H1 (cell line): ENCODE results near the gene PPM1N. TPM values are rescaled to one million over a fixed set of nuclear protein-coding genes. Genes with fewer than 3 reads are reported as not detected.

ENCODE experiments used
- CTCF ChIA-PET: fragments of 300-600 bp; sonication (Branson Sonifier 250); formaldehyde crosslinking; loops from one replicate; lab custom pipeline; 2021; ENCODE audit not compliant: partially characterized antibody; lab: Charles Lee
- POLR2A ChIA-PET: fragments of 300-600 bp; sonication (Branson Sonifier 250); formaldehyde crosslinking; loops from one replicate; lab custom pipeline; 2021; ENCODE audit warnings: inconsistent platforms; ENCODE audit not compliant: partially characterized antibody; lab: Charles Lee
- DNase-seq, 2 experiments: peaks; one replicate each; pipeline versions ENCODE4 v3.0.0 to v3.0.0-alpha.2; 2010 to 2022; ENCODE audit warnings: low spot score in 2 of 2, low read depth in 1 of 2, mixed read lengths in 1 of 2
- FAIRE-seq: peaks from 2 replicates; lab custom pipeline; 2011; peaks lifted over from hg19 to GRCh38; lab: Jason Lieb, UNC
- H2AFZ ChIP-seq: 2 replicates; pipeline ENCODE4 v1.8.1; 2012; ENCODE audit warnings: low read length, inconsistent platforms
- H2AK5ac ChIP-seq: 2 replicates; pipeline ENCODE4 v1.6.1; 2013; ENCODE audit warnings: low read depth, low read length
- H2BK120ac ChIP-seq: replicated peaks from 2 replicates; pipeline ENCODE3; 2013; ENCODE audit warnings: low read depth, low read length, inconsistent platforms
- H2BK12ac ChIP-seq: 2 replicates; pipeline ENCODE4 v1.6.1; 2013; ENCODE audit warnings: low read depth, low read length
- H2BK15ac ChIP-seq: 2 replicates; pipeline ENCODE4 v1.6.1; 2013; ENCODE audit warnings: low read length
- H2BK20ac ChIP-seq: 2 replicates; pipeline ENCODE4 v1.6.1; 2013; ENCODE audit warnings: low read length
- H2BK5ac ChIP-seq: 2 replicates; pipeline ENCODE4 v1.6.1; 2013; ENCODE audit warnings: low read depth, low read length
- H3K14ac ChIP-seq: 2 replicates; pipeline ENCODE4 v1.6.1; 2013; ENCODE audit warnings: inconsistent platforms; ENCODE audit not compliant: insufficient read length
- H3K18ac ChIP-seq: 2 replicates; pipeline ENCODE4 v1.6.1; 2013; ENCODE audit warnings: low read length; ENCODE audit errors: extremely low read depth
- H3K23ac ChIP-seq: 2 replicates; pipeline ENCODE4 v1.6.1; 2013; ENCODE audit warnings: inconsistent platforms; ENCODE audit not compliant: insufficient read length
- H3K23me2 ChIP-seq: 2 replicates; pipeline ENCODE4 v1.6.1; 2013; ENCODE audit warnings: low read depth, low read length
- H3K27ac ChIP-seq: 2 replicates; pipeline ENCODE4 v1.6.1; 2011; ENCODE audit warnings: low read depth, low read length, inconsistent platforms
- H3K27me3 ChIP-seq, 4 experiments: replicated peaks in 1 of 4; 1 replicate in 1 of 4; 2 replicates in 3 of 4; pipeline versions ENCODE4 v1.6.1 to v1.8.1; 2011 to 2013; ENCODE audit warnings: low read length in 3 of 4, mild to moderate bottlenecking in 3 of 4, inconsistent platforms in 2 of 4, mixed read lengths in 2 of 4, moderate library complexity in 1 of 4; ENCODE audit not compliant: control insufficient read depth in 3 of 4, insufficient read depth in 3 of 4; ENCODE audit errors: extremely low read depth in 1 of 4
- H3K36me3 ChIP-seq, 4 experiments: 2 replicates each; pipeline versions ENCODE4 v1.6.1 to v1.8.1; 2011 to 2013; ENCODE audit warnings: mild to moderate bottlenecking in 4 of 4, low read length in 3 of 4, moderate library complexity in 2 of 4, control low read depth in 1 of 4, inconsistent platforms in 1 of 4; ENCODE audit not compliant: insufficient read depth in 4 of 4, control insufficient read depth in 2 of 4
- H3K4ac ChIP-seq: replicated peaks from 2 replicates; pipeline ENCODE3; 2013; ENCODE audit warnings: low read length, low read depth, mixed read lengths, inconsistent platforms; ENCODE audit not compliant: insufficient read length
- H3K4me1 ChIP-seq, 4 experiments: replicated peaks in 1 of 4; 1 replicate in 1 of 4; 2 replicates in 3 of 4; pipeline versions ENCODE4 v1.6.1 to v1.8.1; 2011 to 2013; ENCODE audit warnings: low read length in 3 of 4, inconsistent platforms in 2 of 4, mixed read lengths in 1 of 4; ENCODE audit not compliant: insufficient read depth in 4 of 4, control insufficient read depth in 3 of 4
- H3K4me2 ChIP-seq, 2 experiments: 2 replicates each; pipeline versions ENCODE4 v1.6.1 to v1.8.1; 2011 to 2013; ENCODE audit warnings: low read depth in 2 of 2, low read length in 2 of 2, control low read depth in 1 of 2, inconsistent platforms in 1 of 2, mild to moderate bottlenecking in 1 of 2; ENCODE audit not compliant: insufficient read depth in 1 of 2
- H3K4me3 ChIP-seq, 4 experiments: fragments of 200-600, 300-600 bp in 1 of 4; sonication (generic), shearing (Covaris generic), sonication (Bioruptor Twin) in 1 of 4; 2 replicates each; pipeline versions ENCODE4 v1.5.1 to v1.8.1; 2011 to 2016; ENCODE audit warnings: low read length in 4 of 4, low read depth in 3 of 4, control low read depth in 2 of 4, inconsistent platforms in 2 of 4, mild to moderate bottlenecking in 2 of 4, mixed read lengths in 1 of 4, moderate library complexity in 1 of 4; ENCODE audit not compliant: insufficient read depth in 2 of 4; ENCODE audit errors: extremely low read depth in 1 of 4
- H3K56ac ChIP-seq: replicated peaks from 2 replicates; pipeline ENCODE3; 2013; ENCODE audit warnings: low read depth, mild to moderate bottlenecking, mixed read lengths, low read length, inconsistent platforms; ENCODE audit not compliant: insufficient read length
- H3K79me1 ChIP-seq: 2 replicates; pipeline ENCODE4 v1.6.1; 2013; ENCODE audit warnings: low read depth, low read length, control low read depth
- H3K79me2 ChIP-seq, 2 experiments: 2 replicates each; pipeline versions ENCODE4 v1.6.1 to v1.8.1; 2012 to 2013; ENCODE audit warnings: low read length in 2 of 2, mild to moderate bottlenecking in 2 of 2, inconsistent platforms in 1 of 2; ENCODE audit not compliant: insufficient read depth in 2 of 2, control insufficient read depth in 1 of 2
- H3K9ac ChIP-seq, 4 experiments: replicated peaks in 1 of 4; 1 replicate in 1 of 4; 2 replicates in 3 of 4; pipeline versions ENCODE4 v1.6.1 to v1.8.1; 2011 to 2013; ENCODE audit warnings: low read depth in 3 of 4, low read length in 3 of 4, control low read depth in 2 of 4, mild to moderate bottlenecking in 2 of 4, moderate library complexity in 2 of 4, inconsistent platforms in 1 of 4; ENCODE audit errors: extremely low read depth in 1 of 4
- H3K9me3 ChIP-seq, 2 experiments: 2 replicates each; pipeline versions ENCODE4 v1.6.1 to v1.8.1; 2012 to 2013; ENCODE audit warnings: mild to moderate bottlenecking in 2 of 2, moderate library complexity in 2 of 2, control low read depth in 1 of 2, inconsistent platforms in 1 of 2, low read depth in 1 of 2, low read length in 1 of 2, mixed read lengths in 1 of 2; ENCODE audit not compliant: insufficient read depth in 2 of 2
- H4K20me1 ChIP-seq, 2 experiments: replicated peaks in 1 of 2; 2 replicates each; pipeline versions ENCODE3 to v1.8.1; 2011 to 2013; ENCODE audit warnings: inconsistent platforms in 2 of 2, low read length in 2 of 2, mild to moderate bottlenecking in 1 of 2; ENCODE audit not compliant: insufficient read depth in 2 of 2, control insufficient read depth in 1 of 2
- H4K5ac ChIP-seq: 2 replicates; pipeline ENCODE4 v1.6.1; 2013; ENCODE audit warnings: low read length, low read depth, mixed read lengths, inconsistent platforms; ENCODE audit not compliant: insufficient read length
- H4K8ac ChIP-seq: 2 replicates; pipeline ENCODE4 v1.8.0; 2013; ENCODE audit warnings: mild to moderate bottlenecking, moderate library complexity, low read length, inconsistent platforms; ENCODE audit not compliant: insufficient read depth; ENCODE audit errors: extremely low read depth
- H4K91ac ChIP-seq: replicated peaks from 2 replicates; pipeline ENCODE3; 2013; ENCODE audit warnings: low read length, mixed read lengths, inconsistent platforms; ENCODE audit not compliant: insufficient read length
- EGR1 ChIP-seq: IDR thresholded peaks from 2 replicates; pipeline ENCODE4 v1.6.1; 2011; ENCODE audit warnings: low read depth, low read length, borderline replicate concordance
- GABPA ChIP-seq: IDR thresholded peaks from 2 replicates; pipeline ENCODE4 v1.6.1; 2011; ENCODE audit warnings: mild to moderate bottlenecking, low read length, moderate library complexity, borderline replicate concordance; ENCODE audit not compliant: insufficient read depth
- JUND ChIP-seq: IDR thresholded peaks from 2 replicates; pipeline ENCODE4 v1.6.1; 2011; ENCODE audit warnings: mild to moderate bottlenecking, improper control_type of control experiment, low read length
- POLR2A ChIP-seq, 2 experiments: IDR thresholded peaks; 1 replicate in 1 of 2; 2 replicates in 1 of 2; pipeline ENCODE4 v1.6.1; 2011; ENCODE audit warnings: low read depth in 2 of 2, low read length in 2 of 2, mild to moderate bottlenecking in 2 of 2; ENCODE audit errors: control extremely low read depth in 1 of 2
- POU5F1 ChIP-seq: IDR thresholded peaks from 2 replicates; pipeline ENCODE4 v1.6.1; 2011; ENCODE audit warnings: low read depth, mild to moderate bottlenecking, low read length, moderate library complexity
- RAD21 ChIP-seq, 2 experiments: IDR thresholded peaks in 1 of 2; conservative IDR thresholded peaks in 1 of 2; 2 replicates each; pipeline ENCODE4 v1.6.1; 2011; ENCODE audit warnings: low read depth in 2 of 2, low read length in 2 of 2, improper control_type of control experiment in 1 of 2, inconsistent platforms in 1 of 2, mild to moderate bottlenecking in 1 of 2, moderate library complexity in 1 of 2
- RFX5 ChIP-seq: IDR thresholded peaks from 2 replicates; pipeline ENCODE4 v1.6.1; 2011; ENCODE audit warnings: low read depth, low read length, improper control_type of control experiment, borderline replicate concordance
- SIRT6 ChIP-seq: IDR thresholded peaks from one replicate; pipeline ENCODE4 v1.7.1; 2012; ENCODE audit warnings: low read length, inconsistent platforms
- TAF7 ChIP-seq: optimal IDR thresholded peaks from 2 replicates; pipeline ENCODE3; 2011; ENCODE audit warnings: low read depth, mild to moderate bottlenecking, inconsistent platforms, low read length, moderate library complexity, borderline replicate concordance
- WGBS, 2 experiments: shearing (Covaris generic) in 1 of 2; methylation state at CpG; one replicate each; pipeline versions ENCODE4 v1.1.6 to v1.1.7; 2013 to 2015; ENCODE audit warnings: low lambda C conversion rate in 2 of 2, mixed read lengths in 2 of 2, inconsistent platforms in 1 of 2, low coverage in 1 of 2, missing lambda C conversion rate in 1 of 2; ENCODE audit not compliant: insufficient replicate concordance in 2 of 2, insufficient coverage in 1 of 2, insufficient read length in 1 of 2; ENCODE audit errors: extremely low coverage in 1 of 2, missing lambda C conversion rate in 1 of 2; 5-methylcytosine and 5-hydroxymethylcytosine counted together
- polyA plus RNA-seq, 7 experiments: library from polyadenylated mRNA; depleted of rRNA in 3 of 7; stranded (reverse) in 5 of 7; unstranded in 2 of 7; fragments of >200 nt in 5 of 7; fragments of 200-250 nt in 2 of 7; gene quantifications; 1 replicate in 5 of 7; 2 replicates in 1 of 7; 4 replicates in 1 of 7; pipeline versions ENCODE4 v1.2.1 to v1.2.3, GENCODE V29; 2011 to 2013; ENCODE audit warnings: missing spikeins in 2 of 7, mixed read lengths in 2 of 7
- total RNA-seq: library from RNA; stranded (reverse); fragmentation: NEBNext Ultra II Directional; extraction: Animal tissue kit (Norgen Biotek cat#: 25700); gene quantifications from 2 replicates; pipeline ENCODE4 v1.2.1, GENCODE V29; 2021
- TF ChIP-seq, protein P1 (sequence below): IDR thresholded peaks from 2 replicates; pipeline ENCODE4 v1.6.1; 2012; ENCODE audit warnings: low read length, inconsistent platforms

Gene PPM1N
- total and polyA plus RNA-seq, 2 of the 8 experiments (the other 6 are each of a cell fraction or from before 2014, with no cell fraction given), result 12.2 to 14.4 TPM

DNA sequence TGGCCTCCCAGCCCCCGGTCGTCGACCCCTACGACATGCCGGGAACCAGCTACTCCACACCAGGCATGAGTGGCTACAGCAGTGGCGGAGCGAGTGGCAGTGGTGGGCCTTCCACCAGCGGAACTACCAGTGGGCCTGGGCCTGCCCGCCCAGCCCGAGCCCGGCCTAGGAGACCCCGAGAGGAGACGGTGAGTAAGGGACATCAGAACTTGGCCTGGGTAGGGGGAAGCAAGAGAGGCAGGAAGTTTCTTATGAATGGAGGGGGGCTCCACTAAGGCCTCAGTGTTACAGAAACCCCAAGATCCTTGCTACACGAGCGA lies 27.5 kb upstream of the PPM1N start:
- no peaks in the 10 kb centered on the region for H3K79me2 ChIP-seq
- H3K14ac ChIP-seq, result no peak overlapping the region
- no peak overlapping the region for H2BK12ac ChIP-seq
- H2BK5ac ChIP-seq, result no peak overlapping the region
- 98% methylated on average over 15 of the region's 15 CpGs; no CpG with 5 or more reads in 1 of the 2 experiments for WGBS, 2 experiments
- H2AFZ ChIP-seq, result no peak overlapping the region
- no peaks in the 10 kb centered on the region for H3K9me3 ChIP-seq
- no peak overlapping the region for H3K4me3 ChIP-seq
- peaks cover 0 to 19% (median 17%) of the 10 kb centered on the region in 4 experiments; a peak in 4 of 7 replicates for H3K27me3 ChIP-seq
- DNase-seq (no peak), FAIRE-seq (no peak)
- no peak overlapping the region for H3K4ac ChIP-seq
- H3K4me2 ChIP-seq, result no peak overlapping the region; a peak in 1 of 4 replicates
- no peak overlapping the region for H3K27ac ChIP-seq
- H4K91ac ChIP-seq, result no peak overlapping the region
- H3K4me1 ChIP-seq, result peaks cover 0 to 22% (median 14%) of the 10 kb centered on the region in 4 experiments; a peak in 6 of 7 replicates
- peak overlapping the region; percentile 31; the same call in 1 of the 2 replicates for H2BK15ac ChIP-seq
- no peak overlapping the region for H4K8ac ChIP-seq
- no peak overlapping the region for H3K56ac ChIP-seq
- H2BK20ac ChIP-seq, result no peak overlapping the region
- no peaks in the 10 kb centered on the region for H3K36me3 ChIP-seq
- POLR2A ChIA-PET, result interaction anchor here (0.6 to 1.4 kb wide), 3 partner anchors 19 to 247 kb away, joined by 3 to 4 read pairs (median 4); no protein-coding TSS in a partner anchor
- H3K9ac ChIP-seq, result no peak overlapping the region
- H3K18ac ChIP-seq, result no peak overlapping the region
- no peaks in the 10 kb centered on the region for H3K79me1 ChIP-seq
- H4K20me1 ChIP-seq, result peaks cover 0 to 3% of the 10 kb centered on the region in 2 experiments
- no peak overlapping the region for H4K5ac ChIP-seq
- CTCF ChIA-PET, result interaction anchor here (1.3 to 32.9 kb wide), 4 partner anchors 15 to 172 kb away, joined by 4 to 760 read pairs (median 78); partner anchors contain the start of gene ERCC1
- no peak overlapping the region for H3K23ac ChIP-seq
- H2AK5ac ChIP-seq, result peak overlapping the region; percentile 1; the same call in 1 of the 2 replicates
- no peak overlapping the region for H2BK120ac ChIP-seq
- H3K23me2 ChIP-seq, result peaks cover 24% of the 10 kb centered on the region; the same call in 1 of the 2 replicates
- TF ChIP-seq SIRT6, result no peak
- TF ChIP-seq RAD21 (IDR thresholded peaks at IDR 0.05 in 1 of 2, conservative IDR thresholded peaks at IDR 0.05 in 1 of 2; ENCODE audit: low read depth in 2 of 2, low read length in 2 of 2), result no peak
- TF ChIP-seq POU5F1, result no peak
- no peak for TF ChIP-seq POLR2A (IDR thresholded peaks at IDR 0.05; ENCODE audit: control extremely low read depth in 1 of 2, low read depth in 2 of 2, low read length in 2 of 2)
- TF ChIP-seq GABPA, result no peak
- TF ChIP-seq, protein P1, sequence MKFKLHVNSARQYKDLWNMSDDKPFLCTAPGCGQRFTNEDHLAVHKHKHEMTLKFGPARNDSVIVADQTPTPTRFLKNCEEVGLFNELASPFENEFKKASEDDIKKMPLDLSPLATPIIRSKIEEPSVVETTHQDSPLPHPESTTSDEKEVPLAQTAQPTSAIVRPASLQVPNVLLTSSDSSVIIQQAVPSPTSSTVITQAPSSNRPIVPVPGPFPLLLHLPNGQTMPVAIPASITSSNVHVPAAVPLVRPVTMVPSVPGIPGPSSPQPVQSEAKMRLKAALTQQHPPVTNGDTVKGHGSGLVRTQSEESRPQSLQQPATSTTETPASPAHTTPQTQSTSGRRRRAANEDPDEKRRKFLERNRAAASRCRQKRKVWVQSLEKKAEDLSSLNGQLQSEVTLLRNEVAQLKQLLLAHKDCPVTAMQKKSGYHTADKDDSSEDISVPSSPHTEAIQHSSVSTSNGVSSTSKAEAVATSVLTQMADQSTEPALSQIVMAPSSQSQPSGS, result no peak
- TF ChIP-seq RFX5, result no peak
- no peak for TF ChIP-seq JUND
- no peak for TF ChIP-seq EGR1
- no peak for TF ChIP-seq TAF7
